Activated B cell treated with CpG ODN at 0.5 μM for 24 hours (primary cell): ENCODE measurements around the gene GP1BB. TPM values are rescaled to one million over a fixed set of nuclear protein-coding genes. Genes with fewer than 3 reads are reported as not detected.

Source experiments
- ATAC-seq: fragments of 200-7000 bp; cut with Tn5 transposase; one replicate; pipeline ENCODE4 v1.10.0; 2021; ENCODE audit warnings: low read depth, mild to moderate bottlenecking, moderate library complexity
- CTCF ChIA-PET: fragments of 350-600 bp; sonication (Branson Sonifier 250); formaldehyde crosslinking; loops from one replicate; lab custom pipeline; 2021; ENCODE audit warnings: antibody characterized with exemption; lab: Charles Lee
- POLR2A ChIA-PET: fragments of 350-600 bp; sonication (Branson Sonifier 250); formaldehyde crosslinking; loops from one replicate; lab custom pipeline; 2021; ENCODE audit warnings: antibody characterized with exemption; lab: Charles Lee
- DNase-seq: peaks from one replicate; pipeline ENCODE4 v3.0.0; 2022
- H3K27ac Mint-ChIP-seq: one replicate; pipeline ENCODE4 v1.8.0; 2020; ENCODE audit warnings: mixed read lengths
- H3K27me3 Mint-ChIP-seq: one replicate; pipeline ENCODE4 v1.8.0; 2021; ENCODE audit warnings: mixed read lengths
- H3K36me3 Mint-ChIP-seq: one replicate; pipeline ENCODE4 v1.8.0; 2021; ENCODE audit warnings: low read depth, mixed read lengths
- H3K4me1 Mint-ChIP-seq: one replicate; pipeline ENCODE4 v1.8.0; 2021; ENCODE audit warnings: mixed read lengths
- H3K4me3 Mint-ChIP-seq: one replicate; pipeline ENCODE4 v1.8.0; 2020; ENCODE audit warnings: mild to moderate bottlenecking, mixed read lengths
- H3K9me3 Mint-ChIP-seq: one replicate; pipeline ENCODE4 v1.8.0; 2020; ENCODE audit warnings: mixed read lengths
- CTCF ChIP-seq: fragments of 200-600 bp; IDR thresholded peaks from one replicate; pipeline ENCODE4 v1.8.0; 2022; ENCODE audit warnings: antibody characterized with exemption, mild to moderate bottlenecking
- intact Hi-C: fragments of 100-400 bp; cut with micrococcal nuclease; formaldehyde crosslinking; loops from one replicate; pipeline ENCODE4 v1.15.1; 2024
- total RNA-seq: library from RNA; stranded (reverse); gene quantifications from 2 replicates; pipeline ENCODE4 v1.2.3, GENCODE V29; 2022

The GP1BB gene
- total RNA-seq, 1 donor from 2014 or later = not detected

GRCh38 chr22:19753996-19754700 is 30.8 kb downstream of the GP1BB start:
- POLR2A ChIA-PET = no interaction called here
- peaks cover 19% of the 10 kb centered on the region for H3K4me1 Mint-ChIP-seq
- H3K9me3 Mint-ChIP-seq = no peaks in the 10 kb centered on the region
- TF ChIP-seq CTCF = no peak
- H3K36me3 Mint-ChIP-seq = no peaks in the 10 kb centered on the region
- ATAC-seq (no peak), DNase-seq (no peak)
- CTCF ChIA-PET = interaction anchor here (1.5 kb wide), 1 partner anchor 195 kb away, joined by 4 read pairs; no protein-coding TSS in a partner anchor
- intact Hi-C loops = no loop called here
- H3K4me3 Mint-ChIP-seq = no peak overlapping the region
- H3K27ac Mint-ChIP-seq = no peak overlapping the region
- H3K27me3 Mint-ChIP-seq = peaks cover 38% of the 10 kb centered on the region

GRCh38 chr22:19754701-19755144 is 31.4 kb downstream of the GP1BB start:
- ChIA-PET POLR2A (no interaction called here), CTCF (no interaction called here)
- H3K4me1 Mint-ChIP-seq = peaks cover 22% of the 10 kb centered on the region
- TF ChIP-seq CTCF = no peak
- intact Hi-C loops = loop anchor here (5.0 kb wide), 1 partner anchor 103 kb away; no protein-coding TSS in a partner anchor
- H3K27ac Mint-ChIP-seq = no peak overlapping the region
- DNase-seq (no peak), ATAC-seq (no peak)
- peaks cover 42% of the 10 kb centered on the region for H3K27me3 Mint-ChIP-seq
- H3K36me3 Mint-ChIP-seq = no peaks in the 10 kb centered on the region
- no peak overlapping the region for H3K4me3 Mint-ChIP-seq
- no peaks in the 10 kb centered on the region for H3K9me3 Mint-ChIP-seq

- peaks cover 27% of the 10 kb centered on the region for H3K4me1 Mint-ChIP-seq
- no peak for DNase-seq
- H3K27ac Mint-ChIP-seq = no peak overlapping the region
- CTCF ChIA-PET = interaction anchor here (2.1 kb wide), 1 partner anchor 155 kb away, joined by 10 read pairs; no protein-coding TSS in a partner anchor
- H3K36me3 Mint-ChIP-seq = no peaks in the 10 kb centered on the region
- ATAC-seq = no peak
- peaks cover 47% of the 10 kb centered on the region for H3K27me3 Mint-ChIP-seq
- TF ChIP-seq CTCF = no peak
- H3K4me3 Mint-ChIP-seq = no peak overlapping the region
- no peaks in the 10 kb centered on the region for H3K9me3 Mint-ChIP-seq
- intact Hi-C loops = loop anchor here (5.0 kb wide), 1 partner anchor 102 kb away; no protein-coding TSS in a partner anchor
- POLR2A ChIA-PET = no interaction called here
Observed at GRCh38 chr22:19755145-19755710, 31.9 kb downstream of the GP1BB start.

GRCh38 chr22:19755722-19756287 is 32.5 kb downstream of the GP1BB start:
- intact Hi-C loops = loop anchor here (1.0 to 5.0 kb wide), 3 partner anchors 25 to 154 kb away; no protein-coding TSS in a partner anchor
- DNase-seq (no peak), ATAC-seq (no peak)
- peaks cover 48% of the 10 kb centered on the region for H3K27me3 Mint-ChIP-seq
- H3K9me3 Mint-ChIP-seq = no peaks in the 10 kb centered on the region
- ChIA-PET POLR2A (interaction anchor here (1.2 kb wide), 1 partner anchor 25 kb away, joined by 3 read pairs; no protein-coding TSS in a partner anchor), CTCF (interaction anchor here (1.0 to 2.1 kb wide), 4 partner anchors 17 to 155 kb away, joined by 3 to 10 read pairs (median 6); no protein-coding TSS in a partner anchor)
- no peaks in the 10 kb centered on the region for H3K36me3 Mint-ChIP-seq
- no peak for TF ChIP-seq CTCF
- H3K4me3 Mint-ChIP-seq = peak overlapping the region; percentile 65
- no peak overlapping the region for H3K27ac Mint-ChIP-seq
- peaks cover 28% of the 10 kb centered on the region for H3K4me1 Mint-ChIP-seq
